HL-60 (cell line): ENCODE data around the gene CNTNAP3B.
"Not testable (repeated sequence)": the region's sequence is repeated elsewhere in the genome, so short reads cannot be mapped to it uniquely, and the experiment has no call there.

Experiments used
- CTCF ChIP-seq: IDR thresholded peaks from one replicate; pipeline ENCODE4 v1.5.1; 2011; ENCODE audit warnings: low read length, control low read depth, inconsistent platforms; ENCODE audit not compliant: insufficient read depth
- GABPA ChIP-seq: IDR thresholded peaks from 2 replicates; pipeline ENCODE4 v1.6.1; 2012; ENCODE audit warnings: low read depth
- POLR2AphosphoS5 ChIP-seq: IDR thresholded peaks from 2 replicates; pipeline ENCODE4 v1.6.1; 2012; ENCODE audit warnings: low read depth

GRCh38 chr9:41905488-41905887, 223.7 kb downstream of the CNTNAP3B start:
- not testable (repeated sequence) for TF ChIP-seq CTCF, POLR2AphosphoS5, GABPA
